Osteoblast (primary cell): ENCODE results near the gene ITGA2. TPM values are rescaled to one million over a fixed set of nuclear protein-coding genes. Genes with fewer than 3 reads are reported as not detected.

Source experiments
- DNase-seq: peaks from one replicate; pipeline ENCODE4 v3.0.0; 2011; ENCODE audit warnings: low spot score, mixed read lengths; ENCODE audit not compliant: insufficient read length; ENCODE audit errors: missing footprints
- H2AFZ ChIP-seq: 2 replicates; pipeline ENCODE4 v1.6.0; 2011; ENCODE audit warnings: mild to moderate bottlenecking, low read length
- H3K27ac ChIP-seq: 2 replicates; pipeline ENCODE4 v1.5.1; 2011; ENCODE audit warnings: mild to moderate bottlenecking, low read depth, low read length, moderate library complexity
- H3K27me3 ChIP-seq: 2 replicates; pipeline ENCODE4 v1.6.0; 2012; ENCODE audit warnings: mild to moderate bottlenecking, control low read depth, inconsistent platforms, low read length, moderate library complexity; ENCODE audit not compliant: insufficient read depth
- H3K36me3 ChIP-seq: 2 replicates; pipeline ENCODE4 v1.5.1; 2011; ENCODE audit warnings: mild to moderate bottlenecking, low read length, control low read depth, moderate library complexity; ENCODE audit not compliant: insufficient read depth
- H3K4me1 ChIP-seq: 2 replicates; pipeline ENCODE4 v1.5.1; 2011; ENCODE audit warnings: mild to moderate bottlenecking, low read length, control low read depth, moderate library complexity; ENCODE audit not compliant: insufficient read depth
- H3K4me2 ChIP-seq: 2 replicates; pipeline ENCODE4 v1.6.0; 2011; ENCODE audit warnings: mild to moderate bottlenecking, low read length; ENCODE audit not compliant: insufficient read depth
- H3K4me3 ChIP-seq: fragments of 200-600 bp; sonication (generic); 3 replicates; pipeline ENCODE4 v1.5.1; 2012; ENCODE audit warnings: mild to moderate bottlenecking, low read length, inconsistent platforms; ENCODE audit not compliant: insufficient read depth
- H3K79me2 ChIP-seq: 2 replicates; pipeline ENCODE4 v1.6.0; 2012; ENCODE audit warnings: mild to moderate bottlenecking, low read length, control low read depth, inconsistent platforms; ENCODE audit not compliant: insufficient read depth
- H3K9me3 ChIP-seq: 2 replicates; pipeline ENCODE4 v1.5.1; 2011; ENCODE audit warnings: low read depth, low read length, control low read depth
- H4K20me1 ChIP-seq: 2 replicates; pipeline ENCODE4 v1.6.0; 2012; ENCODE audit warnings: mild to moderate bottlenecking, low read length, control low read depth; ENCODE audit not compliant: insufficient read depth
- total RNA-seq: library from RNA; depleted of rRNA; stranded (reverse); fragments of >200 nt; gene quantifications from 2 replicates; pipeline ENCODE4 v1.2.3, GENCODE V29; 2012
- TF ChIP-seq, protein P1 (sequence below): IDR thresholded peaks from 2 replicates; pipeline ENCODE4 v1.5.1; 2011; ENCODE audit warnings: mild to moderate bottlenecking, low read depth, low read length, moderate library complexity; ENCODE audit errors: extremely low read depth

The ITGA2 gene
- total RNA-seq, 1 donor: 2.9 TPM

DNA sequence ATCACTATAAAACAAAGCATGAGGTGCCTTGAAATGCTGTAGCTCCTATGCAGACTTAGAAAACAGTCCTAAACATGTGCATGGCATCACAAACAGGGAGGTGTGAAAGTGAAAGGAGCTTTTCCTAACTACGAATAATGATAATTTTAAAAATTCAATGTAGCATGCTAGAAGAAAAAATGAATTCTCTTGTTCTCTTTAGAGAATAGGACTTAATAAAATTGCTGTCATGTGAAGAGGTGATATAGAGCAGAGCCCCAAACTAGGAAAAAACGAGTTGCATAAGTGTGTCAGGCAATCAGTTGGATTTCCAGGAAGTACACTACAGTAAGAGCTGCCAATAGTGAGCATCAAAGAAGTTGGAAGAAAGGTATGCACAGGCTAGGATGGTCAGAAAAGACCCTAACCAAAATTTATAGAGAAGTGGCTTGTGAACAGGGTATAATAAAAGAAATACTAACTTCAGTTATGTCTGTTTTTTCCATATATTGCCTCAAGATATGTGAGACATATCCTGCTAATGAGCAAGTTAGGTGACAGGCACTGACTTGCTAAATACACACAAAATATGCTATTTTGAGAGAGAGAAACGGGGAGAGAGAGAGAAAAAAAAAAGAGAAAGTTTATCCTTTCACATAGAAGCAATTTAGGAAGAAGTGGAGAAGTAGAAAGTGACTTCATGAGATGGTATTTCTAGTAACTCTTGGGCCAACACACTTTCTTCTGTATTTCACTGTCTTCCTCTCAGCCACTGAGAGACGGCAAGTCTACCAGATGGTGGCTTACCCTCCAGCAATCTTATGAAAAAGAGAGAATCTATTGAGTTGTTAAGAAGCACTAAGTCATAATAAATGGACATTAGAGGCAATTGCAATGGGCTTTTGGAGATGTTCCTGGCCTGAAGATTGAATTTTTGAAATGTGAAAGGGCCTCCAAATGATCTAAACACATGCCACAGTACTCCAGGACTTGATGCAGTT lies 18.0 kb downstream of the ITGA2 start:
- Histone ChIP-seq H3K4me2 (peak overlapping the region; percentile 11), H3K9me3 (no peaks in the 10 kb centered on the region), H3K4me3 (no peak overlapping the region), H2AFZ (peak overlapping the region; percentile 61), H3K36me3 (no peaks in the 10 kb centered on the region), H3K79me2 (peaks cover 3% of the 10 kb centered on the region), H3K27me3 (no peaks in the 10 kb centered on the region), H3K27ac (peak overlapping the region; percentile 12), H4K20me1 (no peaks in the 10 kb centered on the region), H3K4me1 (peaks cover 26% of the 10 kb centered on the region)
- TF ChIP-seq, protein P1, sequence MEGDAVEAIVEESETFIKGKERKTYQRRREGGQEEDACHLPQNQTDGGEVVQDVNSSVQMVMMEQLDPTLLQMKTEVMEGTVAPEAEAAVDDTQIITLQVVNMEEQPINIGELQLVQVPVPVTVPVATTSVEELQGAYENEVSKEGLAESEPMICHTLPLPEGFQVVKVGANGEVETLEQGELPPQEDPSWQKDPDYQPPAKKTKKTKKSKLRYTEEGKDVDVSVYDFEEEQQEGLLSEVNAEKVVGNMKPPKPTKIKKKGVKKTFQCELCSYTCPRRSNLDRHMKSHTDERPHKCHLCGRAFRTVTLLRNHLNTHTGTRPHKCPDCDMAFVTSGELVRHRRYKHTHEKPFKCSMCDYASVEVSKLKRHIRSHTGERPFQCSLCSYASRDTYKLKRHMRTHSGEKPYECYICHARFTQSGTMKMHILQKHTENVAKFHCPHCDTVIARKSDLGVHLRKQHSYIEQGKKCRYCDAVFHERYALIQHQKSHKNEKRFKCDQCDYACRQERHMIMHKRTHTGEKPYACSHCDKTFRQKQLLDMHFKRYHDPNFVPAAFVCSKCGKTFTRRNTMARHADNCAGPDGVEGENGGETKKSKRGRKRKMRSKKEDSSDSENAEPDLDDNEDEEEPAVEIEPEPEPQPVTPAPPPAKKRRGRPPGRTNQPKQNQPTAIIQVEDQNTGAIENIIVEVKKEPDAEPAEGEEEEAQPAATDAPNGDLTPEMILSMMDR: no peak
- DNase-seq: no peak

DNA sequence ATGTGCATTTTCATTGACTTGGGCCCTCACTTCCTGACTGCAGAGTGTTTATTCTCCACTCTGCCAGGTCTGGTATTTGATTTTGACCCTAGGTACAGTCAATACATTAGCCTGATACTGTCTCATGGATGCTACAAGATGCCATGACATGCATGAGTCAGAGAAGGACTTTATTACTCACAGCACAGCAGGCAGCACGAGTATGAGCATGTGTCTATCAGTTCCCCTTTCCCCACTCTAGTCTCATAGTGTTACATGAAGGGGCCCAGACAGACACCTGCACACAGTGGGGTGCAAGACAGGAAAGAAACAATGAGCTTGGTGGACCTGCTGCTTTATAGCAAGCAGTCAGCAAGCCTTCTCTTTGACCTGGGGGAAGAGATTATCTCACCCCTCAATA lies 19.6 kb downstream of the ITGA2 start:
- H2AFZ ChIP-seq: no peak overlapping the region
- no peak overlapping the region for H3K4me3 ChIP-seq
- H3K9me3 ChIP-seq: no peaks in the 10 kb centered on the region
- H3K27me3 ChIP-seq: no peaks in the 10 kb centered on the region
- H4K20me1 ChIP-seq: no peaks in the 10 kb centered on the region
- peaks cover 26% of the 10 kb centered on the region for H3K4me1 ChIP-seq
- no peaks in the 10 kb centered on the region for H3K36me3 ChIP-seq
- no peak for DNase-seq
- TF ChIP-seq, protein P1: no peak
- H3K27ac ChIP-seq: no peak overlapping the region
- H3K79me2 ChIP-seq: no peaks in the 10 kb centered on the region
- no peak overlapping the region for H3K4me2 ChIP-seq

DNA sequence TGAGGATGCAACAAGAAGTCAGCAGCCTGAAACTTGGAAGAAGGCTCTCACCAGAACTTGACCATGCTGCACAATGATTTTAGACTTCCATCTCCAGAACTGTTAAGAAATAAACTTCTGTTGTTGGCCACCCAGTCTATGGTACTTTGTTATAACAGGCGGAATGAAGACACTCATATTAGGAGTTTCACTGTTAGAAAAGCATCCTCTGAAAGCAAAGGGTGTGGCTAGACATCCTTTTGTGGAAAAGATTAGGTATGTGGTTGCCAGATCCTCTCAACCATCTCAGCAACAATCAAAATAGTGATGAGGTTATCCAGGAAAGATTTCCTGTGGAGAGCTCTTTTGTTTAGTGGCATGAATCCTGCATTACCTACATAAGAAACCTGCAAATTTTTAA lies 20.7 kb downstream of the ITGA2 start:
- no peaks in the 10 kb centered on the region for H4K20me1 ChIP-seq
- H3K4me2 ChIP-seq: no peak overlapping the region
- peaks cover 18% of the 10 kb centered on the region for H3K4me1 ChIP-seq
- TF ChIP-seq, protein P1: no peak
- H3K4me3 ChIP-seq: no peak overlapping the region
- DNase-seq: no peak
- H3K79me2 ChIP-seq: no peaks in the 10 kb centered on the region
- H3K27me3 ChIP-seq: no peaks in the 10 kb centered on the region
- no peaks in the 10 kb centered on the region for H3K9me3 ChIP-seq
- H3K36me3 ChIP-seq: no peaks in the 10 kb centered on the region
- no peak overlapping the region for H3K27ac ChIP-seq
- no peak overlapping the region for H2AFZ ChIP-seq

DNA sequence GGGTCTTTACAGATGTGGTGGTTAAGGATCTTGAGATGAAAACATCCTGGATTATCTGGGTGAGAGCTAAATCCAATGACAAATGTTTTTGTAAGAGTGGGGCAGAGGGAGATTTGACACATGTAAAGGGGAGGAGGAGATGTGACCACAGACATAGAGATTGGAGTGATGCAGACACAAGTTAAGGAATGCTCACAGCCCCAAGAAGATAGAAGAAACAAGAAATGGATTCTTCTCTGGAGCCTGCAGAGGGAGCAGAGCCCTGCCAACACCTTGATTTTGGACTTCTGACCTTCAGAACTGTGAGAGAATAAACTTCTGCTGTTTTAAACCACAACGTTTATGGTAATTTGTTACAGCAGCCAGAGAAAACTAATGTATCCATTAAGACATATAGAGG lies 21.7 kb downstream of the ITGA2 start:
- TF ChIP-seq, protein P1: no peak
- H3K4me2 ChIP-seq: no peak overlapping the region
- no peak overlapping the region for H3K4me3 ChIP-seq
- H2AFZ ChIP-seq: no peak overlapping the region
- H3K27ac ChIP-seq: no peak overlapping the region
- H3K79me2 ChIP-seq: no peaks in the 10 kb centered on the region
- H3K27me3 ChIP-seq: no peaks in the 10 kb centered on the region
- no peaks in the 10 kb centered on the region for H4K20me1 ChIP-seq
- H3K9me3 ChIP-seq: no peaks in the 10 kb centered on the region
- H3K36me3 ChIP-seq: no peaks in the 10 kb centered on the region
- peaks cover 18% of the 10 kb centered on the region for H3K4me1 ChIP-seq
- DNase-seq: no peak
